ENCODE data around the gene MYLK. TPM values are rescaled to one million over a fixed set of nuclear protein-coding genes. Genes with fewer than 3 reads are reported as not detected.

Gene MYLK
- total RNA-seq, 1 donor, result 27.1 TPM

GRCh38 chr3:123660141-123660675, 223.9 kb downstream of the MYLK start:
- no peak overlapping the region for H3K4me3 ChIP-seq (ENCODE audit: low read length)
- no peaks in the 10 kb centered on the region for H3K27me3 ChIP-seq (ENCODE audit: insufficient read depth, low read length)

GRCh38 chr3:123658852-123659206, 225.3 kb downstream of the MYLK start:
- H3K4me3 ChIP-seq (ENCODE audit: low read length), result no peak overlapping the region
- H3K27me3 ChIP-seq (ENCODE audit: insufficient read depth, low read length), result no peaks in the 10 kb centered on the region
- no peaks in the 10 kb centered on the region for H3K9me3 ChIP-seq (ENCODE audit: low read depth, low read length)

More at GRCh38 chr3:123660141-123660675, 223.9 kb downstream of the MYLK start:
- Histone ChIP-seq H3K9me3 (ENCODE audit: low read depth, low read length) (no peaks in the 10 kb centered on the region), H3K4me1 (ENCODE audit: insufficient read depth, low read length) (no peaks in the 10 kb centered on the region)

GRCh38 chr3:123658118-123658851, 225.8 kb downstream of the MYLK start:
- Histone ChIP-seq H3K4me1 (ENCODE audit: insufficient read depth, low read length) (no peaks in the 10 kb centered on the region), H3K9me3 (ENCODE audit: low read depth, low read length) (no peaks in the 10 kb centered on the region), H3K27me3 (ENCODE audit: insufficient read depth, low read length) (no peaks in the 10 kb centered on the region), H3K4me3 (ENCODE audit: low read length) (no peak overlapping the region)

More at GRCh38 chr3:123658852-123659206, 225.3 kb downstream of the MYLK start:
- H3K4me1 ChIP-seq (ENCODE audit: insufficient read depth, low read length), result no peaks in the 10 kb centered on the region

- Histone ChIP-seq H3K9me3 (ENCODE audit: low read depth, low read length) (no peaks in the 10 kb centered on the region), H3K27me3 (ENCODE audit: insufficient read depth, low read length) (no peaks in the 10 kb centered on the region), H3K4me1 (ENCODE audit: insufficient read depth, low read length) (no peaks in the 10 kb centered on the region), H3K4me3 (ENCODE audit: low read length) (no peak overlapping the region)
Measured at GRCh38 chr3:123657568-123657967, 226.6 kb downstream of the MYLK start.

GRCh38 chr3:123657111-123657510, 227.0 kb downstream of the MYLK start:
- Histone ChIP-seq H3K9me3 (ENCODE audit: low read depth, low read length) (no peaks in the 10 kb centered on the region), H3K27me3 (ENCODE audit: insufficient read depth, low read length) (no peaks in the 10 kb centered on the region), H3K4me1 (ENCODE audit: insufficient read depth, low read length) (no peaks in the 10 kb centered on the region), H3K4me3 (ENCODE audit: low read length) (no peak overlapping the region)

- H3K9me3 ChIP-seq (ENCODE audit: low read depth, low read length), result no peaks in the 10 kb centered on the region
- H3K4me3 ChIP-seq (ENCODE audit: low read length), result no peak overlapping the region
- H3K27me3 ChIP-seq (ENCODE audit: insufficient read depth, low read length), result no peaks in the 10 kb centered on the region
- H3K4me1 ChIP-seq (ENCODE audit: insufficient read depth, low read length), result no peaks in the 10 kb centered on the region
Measured at GRCh38 chr3:123656691-123657090, 227.4 kb downstream of the MYLK start.

GRCh38 chr3:123656274-123656673, 227.9 kb downstream of the MYLK start:
- no peaks in the 10 kb centered on the region for H3K9me3 ChIP-seq (ENCODE audit: low read depth, low read length)
- no peaks in the 10 kb centered on the region for H3K27me3 ChIP-seq (ENCODE audit: insufficient read depth, low read length)
- no peaks in the 10 kb centered on the region for H3K4me1 ChIP-seq (ENCODE audit: insufficient read depth, low read length)
- no peak overlapping the region for H3K4me3 ChIP-seq (ENCODE audit: low read length)

- Histone ChIP-seq H3K4me1 (ENCODE audit: insufficient read depth, low read length) (no peaks in the 10 kb centered on the region), H3K4me3 (ENCODE audit: low read length) (no peak overlapping the region), H3K27me3 (ENCODE audit: insufficient read depth, low read length) (no peaks in the 10 kb centered on the region), H3K9me3 (ENCODE audit: low read depth, low read length) (no peaks in the 10 kb centered on the region)
Measured at GRCh38 chr3:123655400-123655799, 228.7 kb downstream of the MYLK start.

- no peaks in the 10 kb centered on the region for H3K9me3 ChIP-seq (ENCODE audit: low read depth, low read length)
- no peaks in the 10 kb centered on the region for H3K4me1 ChIP-seq (ENCODE audit: insufficient read depth, low read length)
- H3K4me3 ChIP-seq (ENCODE audit: low read length), result no peak overlapping the region
- no peaks in the 10 kb centered on the region for H3K27me3 ChIP-seq (ENCODE audit: insufficient read depth, low read length)
Measured at GRCh38 chr3:123653221-123653682, 230.9 kb downstream of the MYLK start.

GRCh38 chr3:123652342-123652984, 231.7 kb downstream of the MYLK start:
- Histone ChIP-seq H3K9me3 (ENCODE audit: low read depth, low read length) (no peaks in the 10 kb centered on the region), H3K4me3 (ENCODE audit: low read length) (no peak overlapping the region), H3K27me3 (ENCODE audit: insufficient read depth, low read length) (no peaks in the 10 kb centered on the region), H3K4me1 (ENCODE audit: insufficient read depth, low read length) (no peaks in the 10 kb centered on the region)

- Histone ChIP-seq H3K4me3 (ENCODE audit: low read length) (no peak overlapping the region), H3K4me1 (ENCODE audit: insufficient read depth, low read length) (no peaks in the 10 kb centered on the region), H3K27me3 (ENCODE audit: insufficient read depth, low read length) (no peaks in the 10 kb centered on the region), H3K9me3 (ENCODE audit: low read depth, low read length) (no peaks in the 10 kb centered on the region)
Measured at GRCh38 chr3:123651449-123652341, 232.4 kb downstream of the MYLK start.

GRCh38 chr3:123650101-123650500, 234.0 kb downstream of the MYLK start:
- H3K4me1 ChIP-seq (ENCODE audit: insufficient read depth, low read length), result no peaks in the 10 kb centered on the region
- H3K4me3 ChIP-seq (ENCODE audit: low read length), result no peak overlapping the region
- no peaks in the 10 kb centered on the region for H3K27me3 ChIP-seq (ENCODE audit: insufficient read depth, low read length)
- no peaks in the 10 kb centered on the region for H3K9me3 ChIP-seq (ENCODE audit: low read depth, low read length)

- Histone ChIP-seq H3K4me1 (ENCODE audit: insufficient read depth, low read length) (no peaks in the 10 kb centered on the region), H3K9me3 (ENCODE audit: low read depth, low read length) (no peaks in the 10 kb centered on the region), H3K4me3 (ENCODE audit: low read length) (no peak overlapping the region), H3K27me3 (ENCODE audit: insufficient read depth, low read length) (no peaks in the 10 kb centered on the region)
Measured at GRCh38 chr3:123648696-123649405, 235.3 kb downstream of the MYLK start.

- H3K27me3 ChIP-seq (ENCODE audit: insufficient read depth, low read length), result no peaks in the 10 kb centered on the region
- no peaks in the 10 kb centered on the region for H3K4me1 ChIP-seq (ENCODE audit: insufficient read depth, low read length)
Measured at GRCh38 chr3:123644358-123644757, 239.8 kb downstream of the MYLK start.

More at GRCh38 chr3:123644358-123644757, 239.8 kb downstream of the MYLK start:
- Histone ChIP-seq H3K4me3 (ENCODE audit: low read length) (no peak overlapping the region), H3K9me3 (ENCODE audit: low read depth, low read length) (no peaks in the 10 kb centered on the region)

Measured in mononuclear cell (primary cell).